ENCODE results near the gene PEX14. TPM values are rescaled to one million over a fixed set of nuclear protein-coding genes. Genes with fewer than 3 reads are reported as not detected.

PEX14 gene
- total and polyA plus RNA-seq, 10 of the 15 experiments (the other 5 are each of a cell fraction or from before 2014, with no cell fraction given), result 1.4 to 23.2 (median 12.0) TPM

DNA sequence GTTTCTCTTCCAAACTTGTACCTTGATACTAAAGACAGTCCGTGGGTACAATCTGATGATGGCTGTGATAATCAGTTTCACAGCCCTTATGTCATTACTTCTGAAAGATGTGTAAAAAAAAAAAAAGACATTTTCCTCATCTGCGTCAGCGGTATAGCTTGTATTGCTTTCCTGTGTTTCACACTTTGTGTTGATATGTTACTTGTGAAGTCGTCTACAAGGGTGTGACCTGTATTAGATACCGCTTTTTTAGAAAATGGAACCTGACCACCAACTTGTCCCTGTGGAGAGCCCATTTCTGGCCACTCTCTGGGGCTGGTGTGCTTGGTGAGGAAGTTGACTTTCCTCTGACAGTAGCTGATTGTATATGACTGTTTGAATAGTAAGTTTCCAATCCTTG is 50.5 kb downstream of the PEX14 start (continued):
- TF ChIP-seq NKRF (conservative IDR thresholded peaks at IDR 0.05), result no peak
- TF ChIP-seq BCL11A (IDR thresholded peaks at IDR 0.05; ENCODE audit: low read depth, low read length), result no peak

DNA sequence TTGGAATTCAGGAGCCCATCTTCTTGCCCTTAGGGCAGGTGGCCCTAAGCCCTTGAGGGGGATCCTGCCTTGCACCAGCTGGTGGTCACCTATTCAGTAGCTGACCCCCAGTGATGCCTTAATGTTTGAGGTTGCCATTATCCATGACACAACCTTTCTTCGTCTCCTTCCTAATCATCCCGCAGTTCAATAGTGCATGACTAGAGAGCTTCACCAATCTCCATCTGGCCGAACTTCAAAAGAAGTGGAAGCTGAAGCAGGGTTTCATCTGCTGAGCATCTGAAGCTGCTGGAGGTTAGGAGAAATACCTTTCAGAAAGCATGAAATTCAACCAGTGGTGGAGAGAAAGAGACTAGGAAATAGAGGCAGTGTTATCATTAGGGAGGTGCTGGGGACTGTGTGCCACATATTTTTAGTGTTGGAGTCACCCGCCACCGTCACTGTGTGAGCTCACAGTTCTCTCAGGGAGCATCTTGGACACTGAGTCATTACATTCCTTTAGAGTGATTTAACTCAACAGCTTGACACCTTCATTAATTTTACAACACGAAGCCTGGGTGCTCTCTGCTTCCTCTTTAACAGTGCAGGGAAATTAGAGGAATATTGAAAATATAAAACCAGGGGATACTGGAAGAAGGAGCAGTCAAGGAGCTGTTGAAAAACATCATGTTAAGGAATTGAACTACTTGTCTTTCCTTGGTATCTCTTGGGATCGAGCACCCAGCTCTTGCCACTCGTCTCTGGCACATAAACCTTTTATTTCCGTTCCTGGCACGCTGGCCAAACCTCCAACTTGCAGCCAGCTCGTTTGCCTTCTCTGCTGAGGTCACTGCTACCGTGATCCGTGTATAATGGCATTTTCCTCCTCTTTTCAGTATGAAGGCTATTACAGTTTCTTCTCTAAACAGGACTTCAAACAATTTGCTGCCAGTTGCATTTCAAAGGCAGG is 53.6 kb downstream of the PEX14 start:
- POLR2A ChIA-PET, result interaction anchor here (0.6 kb wide), 1 partner anchor 36 kb away, joined by 3 read pairs; no protein-coding TSS in a partner anchor
- no peaks in the 10 kb centered on the region for H4K20me1 ChIP-seq (ENCODE audit: control insufficient read depth, insufficient read depth)
- H3K27me3 ChIP-seq (replicated peaks in 1 of 2; ENCODE audit: control insufficient read depth in 2 of 2, insufficient read depth in 2 of 2, low read length in 1 of 2), result no peaks in the 10 kb centered on the region
- no peak for DNase-seq (ENCODE audit: low read depth, low spot score)
- no peak overlapping the region for H3K4me3 ChIP-seq
- no peak overlapping the region for H3K4me2 ChIP-seq (ENCODE audit: control insufficient read depth, insufficient read depth)
- no peaks in the 10 kb centered on the region; the same call in 1 of the 2 replicates for H3K4me1 ChIP-seq (ENCODE audit: control insufficient read depth, insufficient read depth, low read length)
- SMC1A ChIA-PET (ENCODE audit: uncharacterized antibody, unreplicated experiment), result interaction anchor here (1.0 kb wide), 2 partner anchors 16 to 21 kb away, joined by 3 read pairs; no protein-coding TSS in a partner anchor
- 85% methylated on average over 13 of the region's 13 CpGs for WGBS (ENCODE audit: insufficient coverage, insufficient replicate concordance, low lambda C conversion rate, missing lambda C conversion rate)
- intact Hi-C loops (cut with micrococcal nuclease; ENCODE audit: unreplicated experiment) (no loop called here), in situ Hi-C loops (cut with MboI) (no loop called here)
- no peak overlapping the region for H3K27ac ChIP-seq (ENCODE audit: control insufficient read depth, insufficient read depth)
- H3K79me2 ChIP-seq (ENCODE audit: control insufficient read depth, insufficient read depth, low read length), result no peaks in the 10 kb centered on the region
- H3K9me3 ChIP-seq (replicated peaks; ENCODE audit: control insufficient read depth, insufficient read depth, low read length), result no peaks in the 10 kb centered on the region
- no peak for TF ChIP-seq ZBTB40 (IDR thresholded peaks at IDR 0.05; ENCODE audit: borderline replicate concordance)
- TF ChIP-seq SUZ12 (IDR thresholded peaks at IDR 0.05; ENCODE audit: unreplicated experiment), result no peak
- TF ChIP-seq TCF7 (IDR thresholded peaks at IDR 0.05; ENCODE audit: borderline replicate concordance), result no peak
- no peak for TF ChIP-seq POLR2AphosphoS2 (IDR thresholded peaks at IDR 0.05; ENCODE audit: low read depth, low read length)
- TF ChIP-seq HCFC1 (IDR thresholded peaks at IDR 0.05; ENCODE audit: low read length), result no peak
- H3K36me3 ChIP-seq (ENCODE audit: control insufficient read depth in 2 of 2, insufficient read depth in 2 of 2, low read length in 1 of 2), result peaks cover 0 to 10% of the 10 kb centered on the region in 2 experiments; a peak in 1 of 4 replicates
- no TSS peak for BruUV-seq (replicated peaks)
- CTCF ChIA-PET, result interaction anchor here (1.1 to 1.8 kb wide), 3 partner anchors 19 to 22 kb away, joined by 3 to 4 read pairs (median 3); no protein-coding TSS in a partner anchor
- no peak for ATAC-seq
- RAD21 ChIA-PET (ENCODE audit: unreplicated experiment), result no interaction called here
- H2AFZ ChIP-seq (ENCODE audit: control insufficient read depth, low read depth, low read length), result no peak overlapping the region
- H3K9ac ChIP-seq (ENCODE audit: control insufficient read depth, insufficient read depth, low read length), result no peak overlapping the region
- no peak for FAIRE-seq
